GM12801 (cell line): ENCODE measurements around the gene PSMB7.

Experiments used
- TF ChIP-seq, protein P1 (sequence below): IDR thresholded peaks from one replicate; pipeline ENCODE4 v1.5.1; 2011; ENCODE audit warnings: control low read depth; ENCODE audit not compliant: insufficient read length; ENCODE audit errors: extremely low read depth

The PSMB7 gene

DNA sequence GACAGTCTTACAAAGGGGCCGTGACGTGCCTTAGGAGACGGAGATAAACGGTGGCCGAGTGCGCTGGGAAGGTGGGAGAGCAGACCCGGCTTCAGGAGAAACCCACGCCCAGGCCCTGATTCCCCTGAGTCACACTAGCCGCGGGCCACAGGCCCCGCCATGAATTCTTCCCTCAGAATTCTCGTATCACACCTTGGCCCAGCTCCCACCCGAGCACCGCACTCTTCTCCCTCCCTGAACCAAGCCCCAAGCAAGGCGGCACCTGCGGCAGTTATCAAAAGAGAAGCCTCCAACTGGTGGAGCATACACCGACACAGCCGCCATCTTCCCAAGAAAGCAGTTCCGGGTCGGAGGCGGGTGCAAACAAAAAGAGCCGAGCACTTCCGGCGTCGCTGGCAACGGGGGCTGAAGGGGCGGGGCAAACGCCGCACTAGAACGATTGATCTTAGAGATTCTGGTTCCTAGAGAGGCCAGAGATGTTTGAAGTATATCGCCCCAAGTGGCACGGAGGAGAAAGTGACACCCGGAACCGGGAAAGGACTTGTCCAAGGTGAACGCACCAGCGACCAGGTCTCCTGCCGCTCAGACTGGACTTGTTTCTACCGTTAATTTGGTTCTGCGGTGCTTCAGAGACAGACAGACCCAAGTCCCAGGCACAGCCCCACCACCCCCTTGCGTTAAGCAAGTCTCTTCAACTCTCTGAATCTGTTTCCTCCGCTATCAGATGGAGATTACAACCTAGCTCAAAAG is at the start of gene PSMB7:
Gene PSMB7, minus strand, starts transcription at position 341 of the 750 bp plus-strand sequence. Its CDS starts 17 bp downstream, at position 324.
- TF ChIP-seq, protein P1, sequence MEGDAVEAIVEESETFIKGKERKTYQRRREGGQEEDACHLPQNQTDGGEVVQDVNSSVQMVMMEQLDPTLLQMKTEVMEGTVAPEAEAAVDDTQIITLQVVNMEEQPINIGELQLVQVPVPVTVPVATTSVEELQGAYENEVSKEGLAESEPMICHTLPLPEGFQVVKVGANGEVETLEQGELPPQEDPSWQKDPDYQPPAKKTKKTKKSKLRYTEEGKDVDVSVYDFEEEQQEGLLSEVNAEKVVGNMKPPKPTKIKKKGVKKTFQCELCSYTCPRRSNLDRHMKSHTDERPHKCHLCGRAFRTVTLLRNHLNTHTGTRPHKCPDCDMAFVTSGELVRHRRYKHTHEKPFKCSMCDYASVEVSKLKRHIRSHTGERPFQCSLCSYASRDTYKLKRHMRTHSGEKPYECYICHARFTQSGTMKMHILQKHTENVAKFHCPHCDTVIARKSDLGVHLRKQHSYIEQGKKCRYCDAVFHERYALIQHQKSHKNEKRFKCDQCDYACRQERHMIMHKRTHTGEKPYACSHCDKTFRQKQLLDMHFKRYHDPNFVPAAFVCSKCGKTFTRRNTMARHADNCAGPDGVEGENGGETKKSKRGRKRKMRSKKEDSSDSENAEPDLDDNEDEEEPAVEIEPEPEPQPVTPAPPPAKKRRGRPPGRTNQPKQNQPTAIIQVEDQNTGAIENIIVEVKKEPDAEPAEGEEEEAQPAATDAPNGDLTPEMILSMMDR, result peak; percentile 31

DNA sequence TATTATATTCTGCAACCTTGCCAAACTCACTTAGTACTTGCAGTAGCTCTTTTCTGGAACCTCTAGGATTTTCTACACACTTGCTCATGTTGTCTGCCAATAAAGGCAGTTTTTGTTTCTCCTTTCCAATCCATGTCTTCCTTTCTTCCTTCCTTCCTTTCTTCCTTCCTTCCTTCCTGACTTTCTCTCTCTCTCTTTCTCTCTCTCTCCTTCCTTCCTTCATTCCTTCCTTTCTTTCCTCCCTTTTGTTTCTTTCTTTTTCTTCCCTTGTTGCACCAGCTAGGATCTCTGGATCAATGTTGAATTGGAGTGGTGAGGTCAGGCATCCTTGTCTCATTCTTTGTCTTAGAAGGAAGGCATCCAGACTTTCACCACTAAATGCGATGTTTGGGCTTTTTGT is 47.5 kb upstream of the PSMB7 start:
- TF ChIP-seq, protein P1, result no peak

DNA sequence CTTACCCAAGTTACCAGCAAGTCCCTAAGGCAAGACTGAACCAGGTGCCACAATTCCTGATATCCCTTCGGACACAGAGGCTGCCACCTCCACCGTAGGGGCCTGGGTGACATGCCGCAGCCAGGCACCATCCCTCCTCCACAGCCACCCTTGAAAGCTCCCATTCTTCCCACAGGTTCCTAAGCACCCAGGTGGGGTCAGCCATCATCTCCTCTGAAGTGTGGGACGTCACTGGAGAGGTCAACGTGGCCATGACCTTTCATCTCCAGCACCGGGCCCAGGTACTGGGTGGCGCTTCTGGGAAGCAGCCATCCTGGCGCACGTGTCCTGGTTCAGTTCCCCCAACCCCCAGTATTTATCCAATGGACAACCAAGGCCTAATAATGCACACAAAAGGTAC is 43.2 kb upstream of the PSMB7 start:
- TF ChIP-seq, protein P1, result no peak

DNA sequence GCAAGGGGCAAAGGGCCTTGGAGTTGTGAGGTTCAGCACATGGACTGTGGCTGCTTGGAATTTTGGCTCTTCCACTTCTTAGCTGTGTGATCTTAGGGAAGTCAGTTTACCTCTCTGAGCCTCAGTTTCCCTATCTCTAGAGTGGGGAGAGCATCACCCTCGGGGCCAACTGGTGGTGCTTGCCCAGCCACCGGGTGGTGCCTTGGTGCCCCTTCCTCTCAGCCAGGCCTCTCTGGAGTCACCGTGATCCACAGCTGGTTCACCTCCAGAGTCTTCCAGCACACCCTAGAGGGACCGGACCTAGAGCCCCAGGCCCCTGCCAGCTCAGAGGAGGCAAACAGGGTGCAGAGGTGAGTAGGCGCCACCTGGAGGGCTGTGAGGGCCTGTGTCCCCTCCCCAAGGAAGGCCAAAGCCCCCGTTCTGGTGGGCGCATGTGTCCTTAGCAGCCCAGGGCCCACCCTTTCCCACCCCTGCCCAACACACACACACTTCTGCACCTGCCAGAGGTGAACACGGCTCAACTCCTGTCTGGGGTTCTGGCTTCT is 42.7 kb upstream of the PSMB7 start:
- TF ChIP-seq, protein P1, result no peak

DNA sequence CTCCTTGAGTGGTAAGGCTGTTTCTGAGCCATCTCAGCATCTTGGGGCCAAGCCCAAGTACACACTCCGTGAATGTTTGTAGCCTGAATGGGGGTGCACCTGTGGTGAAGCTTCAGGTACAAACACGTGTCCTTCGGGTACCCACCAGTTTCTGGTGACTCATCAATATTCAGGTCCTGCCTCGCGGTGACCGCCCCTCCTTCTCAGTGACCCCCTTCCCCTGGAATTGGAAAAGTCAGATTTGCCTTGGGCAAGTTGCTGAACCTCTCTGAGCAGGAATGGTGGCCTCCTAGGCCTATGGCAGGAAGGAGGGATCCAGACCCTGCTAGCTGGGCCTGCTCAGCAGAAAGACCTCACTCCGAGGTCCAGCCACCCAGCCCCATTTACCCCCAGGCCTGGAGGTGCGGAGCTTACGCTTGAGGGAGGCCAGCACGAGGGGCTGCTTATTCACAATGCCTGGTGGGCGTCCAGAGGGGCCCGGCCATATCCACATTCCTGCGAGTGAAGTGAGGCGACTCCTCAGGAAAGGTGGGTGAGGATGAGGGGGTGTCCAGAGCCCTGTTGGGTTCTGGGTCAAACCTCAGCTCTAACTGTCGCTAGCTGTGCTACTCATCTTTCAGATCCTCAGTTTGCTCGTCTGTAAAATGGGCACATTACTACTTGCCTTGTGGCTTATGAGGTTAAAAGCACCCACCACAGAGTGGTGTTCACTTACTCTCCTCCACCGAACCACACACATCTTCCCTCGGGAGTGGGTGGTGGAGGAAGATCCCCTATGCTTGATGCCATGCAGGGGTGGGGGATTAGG is 42.0 kb upstream of the PSMB7 start:
- TF ChIP-seq, protein P1, result no peak

DNA sequence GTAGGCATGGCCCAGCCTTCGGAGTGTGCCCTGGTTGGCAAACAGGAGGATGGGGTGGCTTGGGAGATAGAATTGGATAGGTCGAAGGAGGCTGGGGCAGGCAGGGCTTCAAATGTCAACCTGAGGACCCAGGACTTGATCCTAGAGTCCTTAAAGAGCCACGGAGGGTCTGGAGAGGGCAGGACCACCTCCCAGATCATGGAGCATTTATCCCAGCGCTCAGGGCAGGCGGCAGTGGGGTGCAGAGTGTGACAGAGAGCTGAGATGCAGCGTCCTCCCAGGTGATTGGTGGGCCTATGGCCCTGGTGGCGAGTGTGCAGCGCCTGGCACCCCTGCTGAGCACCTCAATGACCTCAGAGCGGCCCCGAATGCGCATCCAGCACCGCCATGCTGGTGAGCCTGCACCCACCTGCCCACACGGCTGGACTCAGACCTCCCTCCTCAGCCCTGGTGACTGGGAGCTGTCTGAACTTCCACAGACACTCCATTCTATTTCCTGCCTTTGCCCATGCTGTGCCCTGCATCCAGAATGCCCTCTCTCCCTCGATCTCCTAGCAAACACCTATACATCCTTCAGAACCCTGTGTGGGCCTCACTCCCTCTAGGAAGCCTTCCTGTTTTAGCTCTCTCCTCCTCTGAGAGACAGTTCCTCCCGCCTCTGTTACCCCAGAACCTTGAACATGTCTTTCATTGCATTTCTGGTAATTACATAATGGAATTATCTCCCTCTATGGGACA is 41.3 kb upstream of the PSMB7 start:
- TF ChIP-seq, protein P1, result no peak

DNA sequence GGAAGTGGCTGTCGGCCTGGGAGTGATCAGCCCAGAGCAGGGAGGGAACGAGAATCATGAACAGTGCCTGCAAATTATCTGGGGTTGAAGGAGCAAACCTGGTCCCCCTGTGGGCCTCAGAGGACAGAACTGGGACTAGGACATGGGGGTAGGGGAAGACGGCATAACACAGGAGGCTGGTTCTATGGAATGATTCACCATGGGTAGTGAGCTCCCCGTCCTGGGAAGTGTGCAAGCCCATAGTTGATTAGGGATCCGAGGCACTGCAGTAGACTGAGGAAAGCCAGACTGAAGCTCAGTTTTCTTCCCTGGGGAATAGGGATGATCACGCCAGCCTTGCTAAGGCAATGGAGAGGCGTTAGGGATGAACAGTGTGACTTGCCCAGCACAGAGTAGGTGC is 40.6 kb upstream of the PSMB7 start:
- TF ChIP-seq, protein P1, result no peak
